Body of pancreas (tissue), 4 donors: ENCODE measurements around the gene KCNQ1OT1. TPM values are rescaled to one million over a fixed set of nuclear protein-coding genes. Genes with fewer than 3 reads are reported as not detected.

ENCODE experiments used
- ATAC-seq: fragments of 150-250 bp; one replicate; pipeline ENCODE4 v1.9.1; 2016
- DNase-seq, 4 donors: peaks; one replicate each; pipeline ENCODE4 v3.0.0-alpha.2; 2019
- H3K27ac ChIP-seq, 4 donors: fragments of 200-600 bp; sonication (generic); 1 replicate in 3 of 4; 2 replicates in 1 of 4; pipeline versions ENCODE4 v1.5.1 to v1.6.1; 2016 to 2019; ENCODE audit warnings: mild to moderate bottlenecking in 1 of 4, mixed read lengths in 1 of 4, moderate library complexity in 1 of 4
- H3K27me3 ChIP-seq, 2 donors: fragments of 200-600 bp; sonication (generic); one replicate each; pipeline ENCODE4 v1.6.0; 2016; ENCODE audit warnings: mild to moderate bottlenecking in 1 of 2
- H3K36me3 ChIP-seq, 2 donors: fragments of 200-600 bp; sonication (generic); replicated peaks in 1 of 2; 2 replicates each; pipeline ENCODE4 v1.5.1; 2016; ENCODE audit warnings: low read depth in 2 of 2; ENCODE audit not compliant: insufficient read depth in 1 of 2
- H3K4me1 ChIP-seq: fragments of 200-600 bp; sonication (generic); one replicate; pipeline ENCODE4 v1.6.0; 2016
- H3K4me3 ChIP-seq, 2 donors: fragments of 200-600 bp; sonication (generic); 1 replicate in 1 of 2; 2 replicates in 1 of 2; pipeline ENCODE4 v1.5.1; 2016 to 2019
- H3K9me3 ChIP-seq, 3 donors: fragments of 200-600 bp; sonication (generic); 1 replicate in 2 of 3; 2 replicates in 1 of 3; pipeline ENCODE4 v1.5.1; 2016
- CTCF ChIP-seq, 7 experiments: fragments of 450-650 bp in 4 of 7; fragments of 200-600 bp in 3 of 7; sonication (generic) in 3 of 7; IDR thresholded peaks; one replicate each; pipeline ENCODE4 v1.5.1; 2016 to 2019; ENCODE audit warnings: antibody characterized with exemption in 7 of 7
- POLR2A ChIP-seq, 3 donors: fragments of 450-650 bp; IDR thresholded peaks; one replicate each; pipeline ENCODE4 v1.6.1; 2016; ENCODE audit warnings: antibody characterized with exemption in 3 of 3, mild to moderate bottlenecking in 2 of 3
- WGBS, 2 donors: methylation state at CpG; one replicate each; pipeline ENCODE4 v1.1.5; 2017; 5-methylcytosine and 5-hydroxymethylcytosine counted together
- intact Hi-C: fragments of 100-400 bp; cut with DNase I; formaldehyde crosslinking; loops from one replicate; pipeline ENCODE4 v1.15.1; 2023
- total RNA-seq, 2 donors: library from RNA; depleted of rRNA; stranded (reverse); fragments of >200 nt; gene quantifications; one replicate each; pipeline ENCODE4 v1.1.0, GENCODE V29; 2016

The KCNQ1OT1 gene
- total RNA-seq, 2 donors from 2014 or later, result 3.6 to 9.2 TPM

- DNase-seq (no peak), ATAC-seq (no peak)
- H3K9me3 ChIP-seq, result no peaks in the 10 kb centered on the region
- intact Hi-C loops, result no loop called here
- no peak for TF ChIP-seq POLR2A (IDR thresholded peaks at IDR 0.05)
- no peak for TF ChIP-seq CTCF (IDR thresholded peaks at IDR 0.05)
- 90% methylated on average over 20 of the region's 20 CpGs; no CpG with 5 or more reads in 1 of the 2 donors for WGBS, 2 donors
- H3K36me3 ChIP-seq, result no peaks in the 10 kb centered on the region
- H3K4me1 ChIP-seq, result peaks cover 12% of the 10 kb centered on the region
- H3K27me3 ChIP-seq, result no peaks in the 10 kb centered on the region
- no peak overlapping the region for H3K27ac ChIP-seq
- no peak overlapping the region for H3K4me3 ChIP-seq
These were observed 43.0 kb upstream of the KCNQ1OT1 start for GRCh38 chr11:2742611-2743426.

GRCh38 chr11:2742201-2742600, 42.4 kb upstream of the KCNQ1OT1 start:
- Histone ChIP-seq H3K4me1 (peaks cover 12% of the 10 kb centered on the region), H3K27ac (peak overlapping the region in 1 of 4 donors; percentile 20), H3K27me3 (no peaks in the 10 kb centered on the region), H3K36me3 (no peaks in the 10 kb centered on the region), H3K9me3 (no peaks in the 10 kb centered on the region), H3K4me3 (no peak overlapping the region)
- no peak for DNase-seq
- intact Hi-C loops, result no loop called here
- TF ChIP-seq CTCF (IDR thresholded peaks at IDR 0.05), result no peak
- no peak for ATAC-seq
- 96% methylated on average over 4 of the region's 5 CpGs; no CpG with 5 or more reads in 1 of the 2 donors for WGBS, 2 donors

GRCh38 chr11:2741377-2742131, 41.8 kb upstream of the KCNQ1OT1 start:
- no peak for DNase-seq
- H3K4me3 ChIP-seq, result no peak overlapping the region
- intact Hi-C loops, result no loop called here
- no peaks in the 10 kb centered on the region for H3K9me3 ChIP-seq
- no peak overlapping the region for H3K27ac ChIP-seq
- ATAC-seq, result peak; percentile 39
- H3K36me3 ChIP-seq, result no peaks in the 10 kb centered on the region
- WGBS, 2 donors, result 73 to 89% methylated on average over 18 of the region's 18 CpGs
- peaks cover 12% of the 10 kb centered on the region for H3K4me1 ChIP-seq
- no peaks in the 10 kb centered on the region for H3K27me3 ChIP-seq
- TF ChIP-seq POLR2A (IDR thresholded peaks at IDR 0.05), result no peak
- no peak for TF ChIP-seq CTCF (IDR thresholded peaks at IDR 0.05)

GRCh38 chr11:2741006-2741376, 41.2 kb upstream of the KCNQ1OT1 start:
- peaks cover 12% of the 10 kb centered on the region for H3K4me1 ChIP-seq
- H3K27ac ChIP-seq, result no peak overlapping the region
- no peaks in the 10 kb centered on the region for H3K27me3 ChIP-seq
- H3K36me3 ChIP-seq, result no peaks in the 10 kb centered on the region
- DNase-seq, result no peak
- no peaks in the 10 kb centered on the region for H3K9me3 ChIP-seq
- WGBS, 2 donors, result 89 to 91% methylated on average over 6 to 7 of the region's 7 CpGs
- no peak for TF ChIP-seq POLR2A (IDR thresholded peaks at IDR 0.05)
- H3K4me3 ChIP-seq, result no peak overlapping the region
- ATAC-seq, result no peak
- intact Hi-C loops, result no loop called here

GRCh38 chr11:2740275-2740940, 40.6 kb upstream of the KCNQ1OT1 start:
- 73 to 79% methylated on average over 17 of the region's 17 CpGs for WGBS, 2 donors
- no peak for ATAC-seq
- H3K36me3 ChIP-seq, result no peaks in the 10 kb centered on the region
- no peaks in the 10 kb centered on the region for H3K9me3 ChIP-seq
- peaks cover 12% of the 10 kb centered on the region for H3K4me1 ChIP-seq
- no peak for TF ChIP-seq POLR2A (IDR thresholded peaks at IDR 0.05)
- no peak for TF ChIP-seq CTCF (IDR thresholded peaks at IDR 0.05)
- H3K4me3 ChIP-seq, result no peak overlapping the region
- no peaks in the 10 kb centered on the region for H3K27me3 ChIP-seq
- no peak for DNase-seq
- intact Hi-C loops, result no loop called here
- no peak overlapping the region for H3K27ac ChIP-seq
